ENCODE results near the gene EPB41L2.
"Not testable (repeated sequence)": the region's sequence is repeated elsewhere in the genome, so short reads cannot be mapped to it uniquely, and the experiment has no call there.

The EPB41L2 gene

DNA sequence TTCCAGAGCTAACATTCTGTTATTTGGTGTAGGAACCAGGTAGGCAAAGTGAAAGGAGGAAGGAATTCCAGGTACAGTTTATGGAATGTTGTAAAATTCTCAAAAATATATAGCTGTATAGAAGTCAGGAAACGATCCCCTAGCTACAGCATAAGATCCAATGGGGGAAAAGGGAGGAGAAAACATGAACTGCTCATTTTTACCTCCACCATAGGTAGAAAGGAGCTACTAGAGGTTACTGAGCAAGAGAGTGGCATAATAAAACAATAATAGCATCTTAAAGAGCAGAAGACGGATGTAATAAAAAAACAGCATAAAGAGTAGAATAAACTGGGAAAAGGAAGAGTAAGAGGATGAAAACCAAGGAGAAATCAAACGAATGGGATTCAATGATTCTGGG lies 26.9 kb downstream of the EPB41L2 start:
- DNase-seq (ENCODE audit: low read depth): no peak

- no peak for DNase-seq (ENCODE audit: low read depth)
Observed at GRCh38 chr6:131035582-131035981, 27.5 kb downstream of the EPB41L2 start.

GRCh38 chr6:131033631-131034030 lies 29.4 kb downstream of the EPB41L2 start:
- DNase-seq (ENCODE audit: low read depth): no peak

GRCh38 chr6:131029626-131030297 lies 33.3 kb downstream of the EPB41L2 start:
- DNase-seq (ENCODE audit: low read depth): no peak

- DNase-seq (ENCODE audit: low read depth): no peak
Observed at GRCh38 chr6:131027326-131027725, 35.7 kb downstream of the EPB41L2 start.

GRCh38 chr6:131026243-131026642 lies 36.8 kb downstream of the EPB41L2 start:
- no peak for DNase-seq (ENCODE audit: low read depth)

- DNase-seq (ENCODE audit: low read depth): no peak
Observed at GRCh38 chr6:131024565-131024964, 38.5 kb downstream of the EPB41L2 start.

- DNase-seq (ENCODE audit: low read depth): no peak
Observed at GRCh38 chr6:131023834-131024504, 39.1 kb downstream of the EPB41L2 start.

DNA sequence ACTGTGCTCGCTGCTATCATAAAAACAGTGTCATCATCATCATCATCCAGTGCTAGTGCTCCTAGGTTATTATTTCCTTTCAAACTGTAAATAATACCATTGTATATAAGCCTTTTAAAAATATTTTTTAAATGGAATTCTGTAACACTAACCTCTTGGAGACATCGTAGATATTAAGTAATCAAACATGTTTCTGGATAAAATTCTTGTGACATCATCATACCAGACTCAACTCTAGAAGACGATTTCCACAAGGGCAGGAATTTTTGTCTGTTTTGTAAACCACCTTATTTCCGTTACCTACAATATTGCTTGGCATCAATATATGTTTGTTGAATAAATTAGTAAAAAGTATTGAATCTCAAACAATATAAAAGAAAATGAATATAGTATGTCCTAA lies 40.4 kb downstream of the EPB41L2 start:
- DNase-seq (ENCODE audit: low read depth): no peak

GRCh38 chr6:131017962-131018361 lies 45.1 kb downstream of the EPB41L2 start:
- no peak for DNase-seq (ENCODE audit: low read depth)

- no peak for DNase-seq (ENCODE audit: low read depth)
Observed at GRCh38 chr6:131015630-131016263, 47.3 kb downstream of the EPB41L2 start.

DNA sequence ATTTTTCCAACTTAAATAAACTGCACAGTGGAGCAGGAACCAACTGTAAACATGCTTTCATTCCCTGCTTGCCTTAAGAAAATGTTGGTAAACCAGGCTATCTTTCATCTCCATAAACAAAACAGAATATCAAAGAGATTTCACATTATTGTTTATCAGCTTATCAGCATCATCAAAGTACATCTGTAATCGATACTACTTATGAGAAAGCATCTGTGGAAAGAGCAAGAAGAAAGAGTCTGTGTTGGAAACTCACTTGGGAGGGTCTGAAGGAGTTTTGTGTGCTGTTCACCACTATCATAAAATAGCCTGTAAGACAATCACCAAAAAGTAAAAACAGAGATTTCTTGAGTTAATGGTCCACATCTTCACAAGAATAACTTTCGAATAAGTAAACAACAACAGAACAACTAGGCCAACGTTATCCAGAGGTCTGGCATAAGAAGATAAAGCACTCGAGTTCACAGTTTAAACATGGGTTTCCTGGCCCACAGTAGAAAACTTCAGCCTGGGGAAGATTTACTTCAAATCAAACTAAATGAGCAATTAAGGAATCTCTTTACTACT lies 47.9 kb downstream of the EPB41L2 start:
- no peak for DNase-seq (ENCODE audit: low read depth)

DNA sequence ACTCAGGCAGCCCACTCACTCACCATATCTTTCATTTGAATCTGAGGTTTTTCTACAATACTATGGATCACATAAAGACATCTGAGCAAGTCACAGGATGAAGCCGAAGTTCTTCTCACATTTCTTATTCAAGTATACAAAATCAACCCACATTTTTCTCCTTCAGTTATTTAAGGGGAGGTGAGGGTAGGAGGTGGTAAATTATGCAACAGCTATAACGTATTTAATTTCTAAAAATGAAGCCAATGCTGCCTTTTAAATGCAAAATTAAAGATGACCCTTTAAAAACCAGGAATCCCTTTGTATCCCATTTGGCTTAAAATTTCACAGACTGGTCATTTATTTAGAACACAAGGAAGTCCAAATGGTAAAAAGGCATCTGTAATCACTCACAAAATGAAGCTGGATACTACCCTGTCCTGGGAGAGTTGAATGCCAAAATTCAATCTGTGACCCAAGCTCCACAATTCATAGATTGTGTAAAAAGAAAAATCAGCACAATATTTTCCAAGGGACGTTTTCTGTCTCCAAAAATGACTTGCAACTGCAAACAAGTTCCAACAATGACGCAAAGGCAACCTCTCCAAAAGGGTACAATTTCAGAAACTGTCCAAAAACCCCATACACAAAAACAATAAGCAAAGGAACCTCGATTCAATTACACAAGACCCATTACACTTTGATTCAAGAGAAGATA lies 48.8 kb downstream of the EPB41L2 start:
- DNase-seq (ENCODE audit: low read depth): no peak

- DNase-seq (ENCODE audit: low read depth): no peak
Observed at GRCh38 chr6:131013495-131013894, 49.5 kb downstream of the EPB41L2 start.

- no peak for DNase-seq (ENCODE audit: low read depth)
Observed at GRCh38 chr6:131009790-131010189, 53.3 kb downstream of the EPB41L2 start.

GRCh38 chr6:131008965-131009364 lies 54.1 kb downstream of the EPB41L2 start:
- not testable (repeated sequence) for DNase-seq (ENCODE audit: low read depth)

- DNase-seq (ENCODE audit: low read depth): not testable (repeated sequence)
Observed at GRCh38 chr6:131007964-131008363, 55.1 kb downstream of the EPB41L2 start.

DNA sequence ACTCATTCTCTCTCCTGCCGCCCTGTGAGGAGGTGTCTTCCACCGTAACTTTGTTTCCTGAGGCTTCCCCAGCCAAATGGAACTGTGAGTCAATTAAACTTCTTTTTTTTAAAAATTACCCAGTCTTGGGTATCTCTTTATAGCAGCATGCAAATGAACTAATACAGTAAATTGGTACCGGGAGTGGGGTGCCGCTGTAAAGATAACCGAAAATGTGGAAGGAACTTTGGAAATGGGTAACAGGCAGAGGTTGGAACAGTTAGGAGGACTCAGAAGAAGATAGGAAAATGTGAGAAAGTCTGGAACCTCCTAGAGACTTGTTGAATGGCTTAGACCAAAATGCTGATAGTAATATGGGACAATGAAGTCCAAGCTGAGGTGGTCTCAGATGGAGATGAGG lies 55.8 kb downstream of the EPB41L2 start:
- DNase-seq (ENCODE audit: low read depth): no peak

DNA sequence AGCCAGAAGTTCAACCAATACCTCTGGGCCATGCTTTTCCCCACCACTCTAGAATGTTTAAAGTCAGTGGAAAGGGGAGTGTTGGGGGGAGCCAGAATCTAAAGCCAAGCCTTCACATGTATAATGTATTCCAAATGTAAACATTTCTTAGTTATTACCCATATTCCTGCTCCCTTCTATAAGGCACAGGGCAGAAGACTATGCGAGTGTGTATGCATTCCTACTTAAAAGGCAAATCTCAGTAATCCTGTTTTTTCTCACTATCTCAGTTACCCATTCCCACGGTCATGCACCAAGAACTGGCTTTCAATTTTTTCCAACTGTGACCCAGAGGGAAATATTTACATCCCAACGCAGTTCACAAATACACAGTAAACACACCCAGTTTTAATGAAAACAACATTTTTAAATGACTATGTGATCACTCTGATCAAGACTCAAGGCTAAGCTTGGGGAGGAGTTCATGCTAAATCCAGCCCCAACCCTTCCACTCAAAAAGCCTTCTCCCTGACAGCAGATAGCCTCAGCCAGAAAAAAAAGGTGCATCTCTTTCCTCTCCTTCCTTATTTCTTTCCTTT lies 57.5 kb downstream of the EPB41L2 start:
- no peak for DNase-seq (ENCODE audit: low read depth)

DNA sequence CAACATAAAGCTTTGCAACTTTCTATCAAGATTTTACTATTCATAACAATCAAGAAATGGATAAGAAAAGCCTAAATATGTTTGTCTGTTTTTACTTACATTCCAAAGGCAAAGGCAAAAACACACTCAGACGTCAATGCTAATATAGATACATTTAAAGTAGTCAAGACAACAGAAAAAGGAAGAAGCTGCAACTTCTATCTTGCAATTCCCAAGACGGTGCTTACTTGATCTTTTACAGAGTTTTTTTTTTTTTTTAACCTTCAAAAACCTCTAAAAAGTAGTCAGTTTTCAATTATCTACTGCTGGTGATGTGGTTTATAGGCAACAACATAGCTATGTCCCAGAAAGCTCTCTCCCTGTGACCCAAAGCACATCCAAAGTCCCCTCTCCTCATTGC lies 58.1 kb downstream of the EPB41L2 start:
- no peak for DNase-seq (ENCODE audit: low read depth)

- DNase-seq (ENCODE audit: low read depth): no peak
Observed at GRCh38 chr6:131004387-131004755, 58.7 kb downstream of the EPB41L2 start.
